Upper lobe of left lung (tissue), 4 donors: ENCODE results near the gene PML.

ENCODE experiments used
- EP300 ChIP-seq, 4 donors: sonication (generic); formaldehyde crosslinking; IDR thresholded peaks; one replicate each; pipeline ENCODE4 v1.5.1; 2017; ENCODE audit warnings: antibody characterized with exemption in 4 of 4, control low read depth in 2 of 4
- POLR2A ChIP-seq, 4 donors: fragments of 450-650 bp; IDR thresholded peaks; one replicate each; pipeline ENCODE4 v1.5.1; 2016 to 2017; ENCODE audit warnings: antibody characterized with exemption in 4 of 4, mild to moderate bottlenecking in 2 of 4
- TF ChIP-seq, protein P1 (sequence below), 6 experiments: fragments of 450-650 bp in 4 of 6; fragments of 200-600 bp in 2 of 6; sonication (generic) in 2 of 6; IDR thresholded peaks; one replicate each; pipeline ENCODE4 v1.5.1; 2016 to 2019; ENCODE audit warnings: antibody characterized with exemption in 6 of 6

- TF ChIP-seq, protein P1, sequence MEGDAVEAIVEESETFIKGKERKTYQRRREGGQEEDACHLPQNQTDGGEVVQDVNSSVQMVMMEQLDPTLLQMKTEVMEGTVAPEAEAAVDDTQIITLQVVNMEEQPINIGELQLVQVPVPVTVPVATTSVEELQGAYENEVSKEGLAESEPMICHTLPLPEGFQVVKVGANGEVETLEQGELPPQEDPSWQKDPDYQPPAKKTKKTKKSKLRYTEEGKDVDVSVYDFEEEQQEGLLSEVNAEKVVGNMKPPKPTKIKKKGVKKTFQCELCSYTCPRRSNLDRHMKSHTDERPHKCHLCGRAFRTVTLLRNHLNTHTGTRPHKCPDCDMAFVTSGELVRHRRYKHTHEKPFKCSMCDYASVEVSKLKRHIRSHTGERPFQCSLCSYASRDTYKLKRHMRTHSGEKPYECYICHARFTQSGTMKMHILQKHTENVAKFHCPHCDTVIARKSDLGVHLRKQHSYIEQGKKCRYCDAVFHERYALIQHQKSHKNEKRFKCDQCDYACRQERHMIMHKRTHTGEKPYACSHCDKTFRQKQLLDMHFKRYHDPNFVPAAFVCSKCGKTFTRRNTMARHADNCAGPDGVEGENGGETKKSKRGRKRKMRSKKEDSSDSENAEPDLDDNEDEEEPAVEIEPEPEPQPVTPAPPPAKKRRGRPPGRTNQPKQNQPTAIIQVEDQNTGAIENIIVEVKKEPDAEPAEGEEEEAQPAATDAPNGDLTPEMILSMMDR (IDR thresholded peaks at IDR 0.05): no peak
- TF ChIP-seq EP300 (IDR thresholded peaks at IDR 0.05) (no peak), POLR2A (IDR thresholded peaks at IDR 0.05) (no peak)
Measured at GRCh38 chr15:73986055-73986775, 8.3 kb upstream of the PML start.
